ENCODE measurements around the gene GPR84.

DNA sequence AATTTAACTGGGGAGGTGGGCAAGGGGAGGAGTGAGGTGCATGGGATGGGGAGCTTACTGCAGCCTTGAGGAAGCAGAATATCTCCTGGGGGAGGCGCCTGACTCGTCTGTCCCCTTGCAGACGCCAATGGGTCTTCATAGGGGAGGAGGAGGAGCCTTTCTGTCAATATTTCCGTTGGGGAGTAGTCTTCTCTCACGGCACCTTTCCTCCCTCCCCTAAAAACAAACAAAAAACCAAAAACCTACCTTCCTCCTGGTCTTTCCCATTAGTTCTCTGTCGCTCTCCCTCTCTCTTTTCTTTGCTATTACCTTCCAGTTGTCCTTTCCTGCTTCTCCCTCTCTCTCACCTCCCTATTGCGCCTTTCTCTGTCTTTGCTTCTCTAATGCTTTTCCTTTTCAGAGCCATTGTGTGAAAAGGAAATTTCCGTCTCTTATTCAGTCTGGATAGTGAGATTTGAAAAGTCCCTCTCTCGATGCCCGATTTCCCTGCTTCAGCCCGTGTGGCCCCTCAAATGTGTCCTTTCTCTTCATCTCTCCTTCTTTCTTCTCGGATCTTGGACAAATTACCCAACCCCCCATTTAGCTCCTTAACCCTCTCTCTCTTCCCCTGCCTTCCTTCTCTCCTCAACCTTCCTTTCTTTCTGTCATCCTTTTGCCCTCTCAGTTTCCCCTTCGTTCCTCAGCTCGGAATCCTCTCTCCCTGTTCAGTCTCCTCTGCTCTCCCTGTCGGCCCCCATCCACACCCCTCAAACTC, 5.9 kb downstream of the GPR84 start:
- TF ChIP-seq, protein P1, sequence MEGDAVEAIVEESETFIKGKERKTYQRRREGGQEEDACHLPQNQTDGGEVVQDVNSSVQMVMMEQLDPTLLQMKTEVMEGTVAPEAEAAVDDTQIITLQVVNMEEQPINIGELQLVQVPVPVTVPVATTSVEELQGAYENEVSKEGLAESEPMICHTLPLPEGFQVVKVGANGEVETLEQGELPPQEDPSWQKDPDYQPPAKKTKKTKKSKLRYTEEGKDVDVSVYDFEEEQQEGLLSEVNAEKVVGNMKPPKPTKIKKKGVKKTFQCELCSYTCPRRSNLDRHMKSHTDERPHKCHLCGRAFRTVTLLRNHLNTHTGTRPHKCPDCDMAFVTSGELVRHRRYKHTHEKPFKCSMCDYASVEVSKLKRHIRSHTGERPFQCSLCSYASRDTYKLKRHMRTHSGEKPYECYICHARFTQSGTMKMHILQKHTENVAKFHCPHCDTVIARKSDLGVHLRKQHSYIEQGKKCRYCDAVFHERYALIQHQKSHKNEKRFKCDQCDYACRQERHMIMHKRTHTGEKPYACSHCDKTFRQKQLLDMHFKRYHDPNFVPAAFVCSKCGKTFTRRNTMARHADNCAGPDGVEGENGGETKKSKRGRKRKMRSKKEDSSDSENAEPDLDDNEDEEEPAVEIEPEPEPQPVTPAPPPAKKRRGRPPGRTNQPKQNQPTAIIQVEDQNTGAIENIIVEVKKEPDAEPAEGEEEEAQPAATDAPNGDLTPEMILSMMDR (conservative IDR thresholded peaks at IDR 0.05) = no peak
- no peak for TF ChIP-seq EZH2 (IDR thresholded peaks at IDR 0.05; ENCODE audit: low read depth)

Data from PC-9 (cell line).